Lower leg skin (tissue), 3 donors: ENCODE measurements around the gene SCPEP1.

ENCODE experiments used
- POLR2A ChIP-seq, 2 donors: fragments of 450-650 bp; IDR thresholded peaks; one replicate each; pipeline ENCODE4 v1.6.1; 2016 to 2017; ENCODE audit warnings: antibody characterized with exemption in 2 of 2, mild to moderate bottlenecking in 1 of 2, moderate library complexity in 1 of 2
- TF ChIP-seq, protein P1 (sequence below), 3 donors: fragments of 450-650 bp; IDR thresholded peaks; one replicate each; pipeline ENCODE4 v1.5.1; 2016; ENCODE audit warnings: antibody characterized with exemption in 3 of 3, mild to moderate bottlenecking in 3 of 3, moderate library complexity in 2 of 3

DNA sequence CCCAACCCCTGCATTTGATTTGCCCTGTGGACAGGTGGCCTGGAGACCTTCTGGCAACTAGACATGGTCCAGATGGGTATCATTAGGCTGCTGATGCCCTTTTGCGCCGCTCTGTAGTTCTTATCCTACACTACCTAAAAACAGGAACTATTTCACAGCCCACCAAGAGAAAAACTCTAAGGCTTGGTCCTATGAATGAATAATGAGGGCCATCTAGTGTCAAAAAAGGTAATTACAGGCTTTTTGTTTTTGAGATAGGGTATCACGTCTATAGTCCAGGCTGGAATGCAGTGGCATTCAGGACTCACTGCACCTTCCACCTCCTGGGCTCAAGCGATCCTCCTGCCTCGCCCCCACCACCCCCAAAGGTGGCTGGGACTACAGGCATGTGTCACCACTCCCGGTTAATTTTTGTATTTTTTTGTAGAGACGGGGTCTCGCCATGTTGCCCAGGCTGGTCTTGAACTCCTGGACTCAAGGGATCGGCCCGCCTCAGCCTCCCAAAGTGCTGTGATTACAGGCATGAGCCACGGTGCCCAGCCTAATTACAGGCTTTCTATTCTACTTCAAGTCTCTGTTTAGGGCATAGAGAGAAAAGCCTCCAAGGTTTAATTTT lies 38.0 kb upstream of the SCPEP1 start:
- TF ChIP-seq, protein P1, sequence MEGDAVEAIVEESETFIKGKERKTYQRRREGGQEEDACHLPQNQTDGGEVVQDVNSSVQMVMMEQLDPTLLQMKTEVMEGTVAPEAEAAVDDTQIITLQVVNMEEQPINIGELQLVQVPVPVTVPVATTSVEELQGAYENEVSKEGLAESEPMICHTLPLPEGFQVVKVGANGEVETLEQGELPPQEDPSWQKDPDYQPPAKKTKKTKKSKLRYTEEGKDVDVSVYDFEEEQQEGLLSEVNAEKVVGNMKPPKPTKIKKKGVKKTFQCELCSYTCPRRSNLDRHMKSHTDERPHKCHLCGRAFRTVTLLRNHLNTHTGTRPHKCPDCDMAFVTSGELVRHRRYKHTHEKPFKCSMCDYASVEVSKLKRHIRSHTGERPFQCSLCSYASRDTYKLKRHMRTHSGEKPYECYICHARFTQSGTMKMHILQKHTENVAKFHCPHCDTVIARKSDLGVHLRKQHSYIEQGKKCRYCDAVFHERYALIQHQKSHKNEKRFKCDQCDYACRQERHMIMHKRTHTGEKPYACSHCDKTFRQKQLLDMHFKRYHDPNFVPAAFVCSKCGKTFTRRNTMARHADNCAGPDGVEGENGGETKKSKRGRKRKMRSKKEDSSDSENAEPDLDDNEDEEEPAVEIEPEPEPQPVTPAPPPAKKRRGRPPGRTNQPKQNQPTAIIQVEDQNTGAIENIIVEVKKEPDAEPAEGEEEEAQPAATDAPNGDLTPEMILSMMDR (IDR thresholded peaks at IDR 0.05), result peak in 1 of 3 donors; percentile 65
- no peak for TF ChIP-seq POLR2A (IDR thresholded peaks at IDR 0.05)
